GM19372 (cell line): Measurements from ENCODE around the gene CDH22.

Source experiments
- ATAC-seq: cut with Tn5 transposase; IDR thresholded peaks from one replicate; pipeline ENCODE4 v1.9.1; 2021; ENCODE audit warnings: mild to moderate bottlenecking, low read depth, moderate library complexity; ENCODE audit not compliant: unreplicated experiment

Gene CDH22

DNA sequence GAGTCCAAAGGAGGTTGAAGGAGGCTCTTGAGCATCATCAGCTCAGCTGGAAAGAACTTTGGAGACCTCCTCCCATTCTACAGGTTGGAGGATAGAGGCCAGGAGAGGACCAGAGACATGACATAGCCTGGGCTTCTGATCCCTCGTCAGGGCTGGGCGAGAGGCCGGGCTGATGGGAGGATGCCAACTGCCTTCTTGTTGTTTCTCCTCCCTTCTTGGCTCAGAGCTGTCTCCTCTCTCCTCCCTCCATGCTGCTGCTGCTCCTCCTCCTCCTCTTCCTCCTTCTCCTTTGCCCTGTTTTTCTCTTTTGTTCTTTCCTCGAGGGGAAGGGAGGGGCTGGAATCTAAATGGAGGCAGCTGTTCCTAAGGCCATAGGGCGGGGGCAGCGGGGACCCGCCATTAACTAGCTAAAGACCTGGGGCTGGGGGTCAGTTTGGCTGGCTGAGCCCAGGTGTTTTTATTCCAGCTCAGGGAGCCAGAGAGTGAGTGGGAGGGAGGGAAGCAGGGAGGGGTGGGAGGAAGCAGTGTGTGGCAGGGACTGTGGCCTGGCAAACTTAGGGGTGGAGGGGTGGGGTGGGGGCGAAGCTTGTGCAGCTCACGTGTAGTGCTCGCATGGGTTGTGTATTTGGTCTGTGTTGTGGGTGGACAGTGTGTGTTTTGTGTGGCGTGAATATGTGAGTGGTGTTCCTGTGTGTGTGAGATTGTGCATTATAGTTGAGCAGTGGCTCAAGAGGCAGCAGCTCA, 105.4 kb downstream of the CDH22 start:
- ATAC-seq = no peak

DNA sequence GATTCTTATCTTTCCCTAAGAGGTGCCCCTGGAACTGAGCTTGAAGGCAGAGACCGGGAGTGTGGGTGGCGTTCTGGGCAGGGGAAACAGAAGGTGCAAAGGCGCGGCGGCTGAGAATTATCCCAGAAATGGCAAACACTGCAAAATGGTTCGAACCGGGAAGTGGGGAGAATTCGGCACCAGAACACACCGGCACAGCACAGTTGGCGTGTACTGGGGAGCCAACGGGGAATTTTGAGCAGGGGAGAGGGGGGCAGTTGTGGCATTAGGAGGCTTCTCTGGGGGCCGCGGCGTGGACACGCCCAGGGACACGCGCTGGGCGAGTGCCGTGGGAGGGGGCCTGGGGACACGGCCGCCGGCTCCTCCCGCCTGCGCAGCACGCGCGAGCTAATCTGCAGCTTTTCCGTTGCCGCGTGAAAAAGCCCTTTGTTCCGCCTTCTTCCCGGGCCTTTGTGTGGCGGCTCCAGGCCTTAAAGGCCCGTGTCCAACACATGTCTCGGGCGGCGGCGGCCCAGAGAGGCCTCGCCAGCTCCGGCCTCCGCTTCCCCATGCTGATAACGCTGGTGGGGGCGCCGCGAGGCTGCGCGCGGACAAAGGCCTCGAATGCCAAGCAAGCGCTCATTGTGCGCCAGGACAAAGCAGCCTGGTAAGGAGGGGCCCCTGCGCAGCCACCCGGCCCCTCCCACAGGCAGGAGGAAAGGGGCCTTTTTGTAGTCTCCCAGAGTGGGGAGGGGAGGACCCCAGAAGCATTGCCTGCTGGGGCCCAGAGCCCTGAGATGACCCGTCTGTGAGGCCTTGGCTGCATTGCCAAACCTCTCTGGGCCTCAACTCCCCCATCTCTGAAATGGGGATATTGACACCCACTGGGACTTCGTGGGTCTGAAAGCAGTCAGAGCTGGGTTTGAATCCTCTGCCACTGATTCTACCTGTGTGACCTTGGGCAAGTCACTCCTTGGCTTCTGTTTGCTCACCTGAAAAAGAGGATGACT, 107.4 kb downstream of the CDH22 start:
- ATAC-seq = no peak

DNA sequence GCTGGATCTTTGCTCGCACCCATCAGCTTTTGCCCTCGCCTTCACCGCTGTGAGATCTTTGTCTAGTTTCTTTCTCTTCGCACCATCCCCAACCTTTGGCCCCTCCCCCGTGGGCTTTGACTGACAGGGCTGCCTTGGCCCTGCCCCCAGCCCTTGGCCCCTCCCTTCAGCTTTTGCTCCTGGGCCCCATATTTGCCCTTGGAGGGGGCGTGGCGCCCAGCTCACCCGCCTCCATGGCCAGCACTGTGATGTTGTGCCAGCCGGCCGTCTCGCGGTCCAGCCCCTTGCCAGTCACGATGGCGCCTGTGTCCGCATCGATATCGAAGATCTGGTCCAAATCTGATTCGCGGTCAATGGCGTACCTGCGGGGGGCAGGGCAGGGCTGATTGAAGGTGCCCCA, 109.1 kb downstream of the CDH22 start:
- ATAC-seq = no peak

DNA sequence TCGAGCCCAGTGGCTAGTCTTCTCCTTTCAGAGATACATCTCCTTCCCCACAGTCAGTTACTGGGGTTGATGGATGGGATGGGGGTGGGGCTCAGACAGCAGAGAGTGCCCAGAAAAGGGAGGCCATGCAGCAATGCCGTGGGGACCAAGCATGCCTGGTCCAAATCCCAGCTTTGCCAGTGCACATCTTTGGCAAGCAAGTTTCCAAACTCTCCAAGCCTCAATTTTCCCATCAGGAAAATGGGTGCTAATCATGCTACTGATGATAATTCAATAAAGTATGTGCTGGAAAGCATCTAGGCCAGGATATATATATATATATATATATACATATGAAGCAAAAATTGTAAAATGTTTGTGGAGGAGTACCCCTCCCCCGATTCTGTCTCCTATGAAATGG, 111.3 kb downstream of the CDH22 start:
- ATAC-seq = no peak

DNA sequence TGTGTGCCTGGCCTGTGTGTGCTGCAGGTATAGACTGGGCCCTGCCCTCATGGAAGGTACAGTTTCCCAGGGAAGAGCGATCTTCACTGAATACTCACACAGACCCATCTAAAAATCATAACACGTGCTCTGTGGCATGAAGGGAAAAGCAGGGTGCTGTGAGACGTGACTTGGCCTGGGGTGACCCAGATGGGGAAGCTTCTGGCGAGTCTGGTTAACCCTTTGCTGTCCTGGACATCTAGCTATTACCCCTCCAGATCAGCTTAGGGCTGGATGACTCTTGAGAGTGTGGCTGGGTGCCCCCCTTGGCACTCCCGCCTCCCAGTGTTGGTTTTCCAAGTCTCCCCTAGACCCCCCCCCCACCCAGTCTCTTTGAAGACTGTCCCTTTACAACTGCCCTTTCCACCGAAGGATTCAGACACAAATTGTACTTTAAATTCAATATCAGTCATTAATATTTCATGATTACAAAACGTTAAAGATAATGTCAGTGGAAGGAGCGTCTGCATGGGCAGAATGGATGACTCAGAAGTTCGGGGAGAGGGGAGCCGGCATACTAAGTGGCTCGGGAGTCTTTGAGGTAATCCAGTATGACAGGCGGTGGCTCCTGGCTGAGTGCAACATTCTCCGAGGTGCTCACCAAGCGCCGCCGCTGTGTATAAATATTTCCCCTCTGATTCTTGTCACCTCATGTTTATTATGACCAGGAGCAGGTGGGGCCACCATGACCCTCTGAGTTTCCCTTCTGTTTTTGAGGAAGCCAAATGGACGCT, 112.8 kb downstream of the CDH22 start:
- no peak for ATAC-seq

DNA sequence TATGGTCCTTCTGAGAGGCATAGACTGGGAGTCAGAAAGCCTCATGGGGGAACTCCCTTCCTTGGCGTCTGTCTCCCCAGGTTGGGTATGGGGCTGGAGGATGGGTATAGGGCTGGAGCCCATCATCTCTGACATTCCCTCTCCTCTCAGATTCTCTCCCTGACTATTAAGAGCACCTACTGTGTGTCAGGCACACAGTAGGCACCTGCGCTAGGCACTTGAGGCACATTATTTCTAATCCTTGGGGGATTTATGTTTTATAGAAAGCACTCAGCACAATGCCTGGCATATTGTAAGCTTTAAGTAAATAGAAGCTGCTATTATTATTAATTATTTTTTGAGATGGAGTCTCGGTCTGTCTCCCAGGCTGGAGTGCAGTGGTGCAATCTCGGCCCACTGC, 113.9 kb downstream of the CDH22 start:
- ATAC-seq = no peak

DNA sequence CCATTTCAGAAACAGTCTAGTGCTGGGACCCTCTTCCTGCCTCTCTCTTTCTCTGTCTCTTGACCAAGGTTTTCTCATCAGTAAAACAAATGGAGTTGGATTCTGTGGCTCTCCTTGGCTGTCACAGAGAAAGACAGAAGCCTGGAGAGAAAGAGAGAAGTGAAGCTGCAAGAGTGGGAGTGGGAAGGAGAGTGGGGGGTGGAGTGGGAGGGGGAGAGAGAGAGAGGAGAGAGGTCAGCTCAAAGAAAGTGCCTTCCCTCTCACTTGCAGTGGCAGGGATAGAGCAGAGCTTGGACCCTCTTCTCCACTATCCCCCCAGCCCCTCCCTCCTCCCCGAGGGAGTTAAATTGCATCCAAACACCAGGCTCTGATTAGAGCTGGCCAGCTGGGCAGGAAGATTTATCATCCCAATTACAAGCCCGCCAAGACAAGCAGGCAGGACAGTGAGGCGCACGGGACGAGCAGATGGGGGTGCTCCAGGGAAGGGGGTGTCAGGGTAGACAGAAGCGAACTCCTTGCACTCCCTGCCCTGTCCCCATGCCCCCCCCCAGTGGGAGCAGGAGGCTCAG, 115.8 kb downstream of the CDH22 start:
- ATAC-seq = no peak

DNA sequence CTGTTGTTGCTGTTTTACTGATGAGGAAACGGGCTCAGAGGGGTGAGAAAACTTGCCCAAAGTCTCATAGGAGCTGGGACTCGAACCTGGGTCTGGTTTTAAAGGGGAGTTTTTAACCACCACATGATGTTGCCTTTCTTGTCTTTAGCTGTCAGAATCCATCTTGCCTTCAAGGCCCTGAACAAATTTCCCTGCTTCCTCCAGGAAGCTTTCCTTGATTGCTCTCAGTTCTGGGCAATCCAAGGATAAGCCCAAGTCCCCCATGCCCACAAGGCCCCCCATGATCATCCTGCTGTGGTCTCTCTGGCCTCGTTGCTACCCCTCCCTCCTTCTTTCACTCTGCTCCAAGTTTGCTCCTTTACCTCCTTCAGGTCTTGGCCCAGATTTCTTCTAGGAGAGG, 116.7 kb downstream of the CDH22 start:
- no peak for ATAC-seq

DNA sequence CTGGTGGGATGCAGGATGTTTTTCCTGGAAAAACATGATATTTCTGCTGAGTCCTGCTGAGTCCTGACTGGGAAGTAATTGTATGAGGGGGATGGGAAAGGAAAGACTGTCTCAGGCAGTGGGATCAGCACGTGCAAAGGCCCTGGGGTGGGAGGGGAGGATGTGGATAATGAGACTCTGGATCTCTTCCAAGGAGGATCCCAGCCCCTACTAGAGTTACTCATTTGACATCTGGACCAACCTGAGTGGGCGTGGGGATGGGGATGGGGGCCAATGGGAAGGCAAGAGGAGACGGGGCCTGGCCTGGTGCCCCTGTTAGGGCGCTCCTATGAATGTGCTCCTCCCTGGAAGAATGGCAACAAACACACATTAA, 117.1 kb downstream of the CDH22 start:
- no peak for ATAC-seq

DNA sequence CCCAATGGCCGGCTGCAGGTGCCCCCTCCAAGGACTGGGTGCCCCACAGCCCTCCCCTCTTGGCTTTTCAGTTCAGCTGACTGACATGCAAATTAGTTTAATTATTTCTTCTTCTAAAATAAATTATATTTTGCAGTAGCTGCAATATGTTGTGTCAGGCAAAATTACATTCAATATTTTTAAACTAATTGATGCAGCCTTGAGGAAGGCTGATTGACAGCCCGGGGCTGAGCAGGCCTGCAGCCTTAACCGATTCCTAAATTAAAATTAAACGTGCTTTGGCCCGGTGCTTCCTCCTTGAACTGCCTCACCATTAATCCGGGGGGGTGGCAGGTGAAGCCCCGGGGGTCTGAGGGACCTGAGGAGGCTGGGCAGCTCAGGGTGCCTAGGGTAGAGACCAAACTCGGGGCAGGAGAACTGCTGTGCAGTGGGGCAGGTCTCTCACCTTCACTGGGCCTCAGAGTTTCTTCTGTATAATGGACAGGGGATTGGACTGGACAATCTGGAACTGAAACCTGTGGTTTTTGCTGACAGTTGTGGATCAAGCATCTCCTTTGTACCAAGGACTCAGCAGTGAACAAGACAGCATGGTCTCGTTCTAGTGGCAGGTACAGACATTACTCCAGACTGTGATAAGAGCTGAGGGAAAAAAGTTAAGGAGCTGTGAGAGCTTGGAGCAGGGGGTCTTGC, 117.7 kb downstream of the CDH22 start:
- no peak for ATAC-seq

DNA sequence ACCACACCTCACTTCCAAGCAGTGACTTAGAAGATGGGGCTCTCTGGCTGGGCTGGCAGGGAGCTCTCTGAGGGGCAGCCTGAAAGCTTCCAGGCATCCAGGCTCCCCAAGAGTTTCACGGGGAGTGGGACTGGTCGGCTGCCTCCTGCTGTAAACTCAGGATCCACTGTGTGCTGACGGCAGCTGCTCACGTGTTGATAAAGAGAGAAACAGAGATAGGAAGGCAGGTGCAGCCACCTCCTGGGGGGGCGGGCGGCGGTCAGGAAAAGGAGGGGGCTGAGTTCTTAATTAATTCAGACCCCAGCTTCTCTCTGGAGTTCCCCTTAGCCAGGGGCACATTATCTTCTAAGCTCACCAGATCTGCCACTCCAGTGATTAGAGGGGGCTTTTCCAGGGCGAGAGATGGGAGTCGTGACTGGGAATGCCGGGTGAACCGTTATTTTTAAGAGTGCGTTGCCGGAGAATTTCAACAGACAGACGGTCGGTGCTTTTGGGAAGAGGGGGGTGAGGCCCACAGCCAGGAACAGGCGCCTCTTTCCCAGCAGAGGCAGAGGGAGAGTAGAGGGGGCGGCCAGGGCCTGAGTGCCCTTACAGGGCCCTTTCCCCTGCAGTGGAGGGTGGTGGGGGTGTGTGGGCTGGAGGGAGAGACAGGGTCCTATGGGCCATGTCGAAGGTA, 119.3 kb downstream of the CDH22 start:
- ATAC-seq = no peak

DNA sequence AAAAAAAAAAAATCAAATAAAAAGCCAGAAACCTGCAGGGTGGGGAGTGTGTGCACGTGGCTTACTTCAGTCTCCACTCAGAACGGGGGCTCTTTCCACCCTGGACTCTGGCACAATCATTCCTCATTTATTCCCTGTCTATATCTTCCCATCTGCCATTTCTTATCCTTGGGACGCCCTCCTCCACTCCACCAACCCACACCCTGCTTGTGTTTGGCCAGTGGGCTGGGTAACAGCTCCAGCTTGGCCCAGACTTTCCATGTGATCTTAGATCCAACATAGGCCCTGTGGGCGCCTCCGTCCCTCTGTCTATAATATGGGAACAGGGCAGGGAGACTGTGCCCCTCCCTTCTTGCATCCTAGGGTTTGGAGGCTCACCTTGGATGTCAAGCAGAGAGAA, 122.1 kb downstream of the CDH22 start:
- no peak for ATAC-seq

DNA sequence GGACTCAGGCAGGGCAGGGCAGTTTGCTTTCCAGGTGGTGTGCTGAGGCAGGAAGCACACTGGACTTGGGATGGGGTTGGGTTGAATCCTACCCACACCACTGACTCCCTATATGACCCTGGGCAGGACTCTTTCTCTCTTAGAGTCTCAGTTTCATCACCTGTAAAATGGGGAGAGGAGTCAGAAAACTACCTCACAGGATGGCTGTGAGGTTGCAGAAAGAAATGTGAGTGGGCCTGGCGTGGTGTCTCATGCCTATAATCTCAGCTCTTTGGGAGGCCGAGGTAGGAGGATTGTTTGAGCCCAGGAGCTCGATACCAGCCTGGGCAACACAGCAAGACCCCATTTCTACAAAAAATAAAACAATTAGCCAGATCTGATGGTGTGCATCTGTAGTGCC, 122.9 kb downstream of the CDH22 start:
- ATAC-seq = no peak

DNA sequence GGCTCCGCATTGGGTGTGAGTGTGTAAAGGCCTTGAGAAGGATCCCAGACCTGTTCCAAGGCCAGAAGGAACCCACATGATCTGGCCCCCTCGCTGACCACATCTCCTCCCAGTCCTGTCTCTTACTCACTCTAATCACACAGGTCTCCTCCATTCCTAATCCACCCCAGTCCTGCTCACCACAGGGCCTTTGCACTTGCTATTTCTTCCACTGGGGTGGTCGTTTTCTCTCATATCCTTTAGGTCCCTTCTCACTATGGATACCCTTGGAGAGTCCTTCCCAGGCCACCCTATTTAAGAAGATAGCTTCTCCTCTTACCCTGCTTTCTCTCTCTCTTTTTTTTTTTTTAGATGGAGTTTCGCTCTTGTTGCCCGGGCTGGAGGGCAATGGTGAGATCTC, 124.5 kb downstream of the CDH22 start:
- ATAC-seq = no peak

DNA sequence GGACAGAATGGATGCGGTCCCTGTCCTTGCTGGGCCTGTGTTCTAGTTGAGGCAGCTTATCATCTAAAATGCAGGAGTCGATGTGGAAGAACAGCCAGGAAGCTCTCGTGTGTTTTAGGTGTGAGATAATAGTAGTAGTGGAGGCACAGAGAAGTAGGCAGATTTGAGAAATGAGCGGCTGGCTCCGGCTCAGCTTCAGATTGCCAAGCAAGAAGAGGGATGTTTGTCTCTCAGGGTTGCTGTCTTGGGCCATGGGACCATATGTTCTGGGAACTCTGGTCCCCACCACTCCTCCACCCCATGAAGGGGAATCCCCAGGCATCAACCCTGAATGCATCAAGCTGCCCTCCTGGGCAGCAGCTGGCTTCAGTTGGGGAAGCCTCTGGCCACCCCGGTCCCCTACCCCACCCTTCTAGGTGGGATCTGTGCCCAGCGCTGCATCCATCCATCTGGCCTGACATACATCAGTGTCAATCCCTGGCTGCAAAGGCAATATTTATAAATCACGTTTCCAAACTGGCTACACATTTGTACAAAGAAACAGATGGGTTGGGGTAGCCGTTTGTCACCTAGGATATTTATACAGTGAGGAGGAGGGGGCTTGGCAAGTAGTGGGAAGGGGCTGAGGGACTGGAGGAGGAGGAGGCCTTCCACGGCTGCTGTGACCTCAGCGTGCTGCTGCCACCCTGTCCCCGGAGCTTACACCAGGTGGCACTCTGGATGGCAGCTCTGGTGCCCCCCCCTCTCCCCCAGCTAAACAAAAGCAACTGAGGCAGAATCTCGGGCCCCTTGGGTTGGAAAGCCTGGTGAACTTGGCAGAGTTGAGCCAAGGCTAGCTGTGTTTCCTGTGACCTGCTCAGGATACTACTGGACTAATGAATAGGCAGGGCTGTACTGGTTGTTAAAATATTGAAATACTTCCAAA, 125.8 kb downstream of the CDH22 start:
- no peak for ATAC-seq

DNA sequence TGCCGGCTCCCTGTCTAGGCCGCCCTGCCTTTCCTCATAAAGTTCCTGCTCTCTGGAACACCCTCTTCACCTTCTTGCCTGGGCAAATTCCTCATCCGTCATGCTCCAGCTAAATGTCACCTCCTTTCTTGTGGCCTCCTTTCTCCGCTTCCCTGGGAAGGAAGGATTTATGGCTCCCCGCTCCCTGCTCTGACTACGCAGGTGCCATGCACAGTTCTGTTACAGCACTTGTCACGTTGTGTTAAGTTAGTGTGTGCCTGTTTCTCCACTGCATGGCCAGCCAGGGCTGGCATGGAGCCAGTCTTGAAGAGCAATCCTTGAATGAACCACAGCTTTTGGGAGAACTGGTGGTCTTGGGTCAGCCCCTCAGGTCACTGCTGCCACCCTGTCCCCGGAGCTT, 128.4 kb downstream of the CDH22 start:
- no peak for ATAC-seq

DNA sequence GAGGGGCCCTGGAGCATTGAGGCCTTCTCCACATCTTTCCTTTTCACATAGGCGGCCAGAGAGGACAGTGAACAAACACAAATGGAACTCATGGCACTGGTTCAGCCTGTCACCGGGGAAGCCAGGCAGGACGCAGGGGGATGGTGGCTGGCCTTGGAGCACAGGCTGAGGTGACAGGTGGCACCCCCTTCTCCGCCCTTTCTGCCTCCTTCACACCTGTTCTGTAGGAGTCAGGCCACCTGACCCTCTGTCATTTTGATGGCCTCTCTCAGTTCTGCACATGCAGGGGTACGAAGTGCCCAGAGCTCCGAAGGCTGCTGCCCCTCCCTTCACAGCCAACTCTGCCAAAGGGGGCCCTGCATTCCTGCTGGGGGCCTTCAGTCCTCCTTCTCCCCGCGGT, 129.4 kb downstream of the CDH22 start:
- no peak for ATAC-seq

DNA sequence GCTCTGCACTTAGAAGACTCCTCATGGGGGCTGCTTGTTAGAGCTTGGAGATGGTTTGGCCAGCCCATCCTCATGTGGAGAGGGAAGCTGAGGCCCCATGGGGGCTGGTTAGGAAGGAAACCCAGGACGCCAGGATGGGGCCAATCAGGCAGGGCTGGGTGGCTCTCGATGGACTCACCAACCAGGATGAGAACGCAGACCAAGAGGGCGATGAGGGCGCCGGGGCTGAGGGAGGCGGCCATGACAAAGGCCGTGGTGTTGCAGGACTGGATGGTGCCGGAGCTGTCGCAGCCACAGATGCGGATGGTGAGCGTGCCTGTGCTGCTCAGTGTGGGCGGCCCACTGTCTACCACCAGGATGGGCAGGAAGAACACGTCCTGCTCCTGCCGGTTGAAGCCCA, 130.5 kb downstream of the CDH22 start:
- no peak for ATAC-seq
